Common myeloid progenitor, CD34-positive (primary cell): ENCODE data around the gene MAP3K10.
"Not testable (repeated sequence)": the region's sequence is repeated elsewhere in the genome, so short reads cannot be mapped to it uniquely, and the experiment has no call there.

ENCODE experiments used
- CTCF ChIA-PET: fragments of 350-600 bp; sonication (Branson Sonifier 250); formaldehyde crosslinking; loops from one replicate; lab custom pipeline; 2021; ENCODE audit warnings: antibody characterized with exemption; lab: Charles Lee
- POLR2A ChIA-PET: fragments of 350-600 bp; sonication (Branson Sonifier 250); formaldehyde crosslinking; loops from one replicate; lab custom pipeline; 2021; ENCODE audit warnings: antibody characterized with exemption; lab: Charles Lee
- DNase-seq, 3 donors: peaks; one replicate each; pipeline versions ENCODE4 v3.0.0 to v3.0.0-alpha.2; 2013
- H3K27ac ChIP-seq, 2 experiments: 1 replicate in 1 of 2; 2 replicates in 1 of 2; pipeline ENCODE4 v1.7.0; 2013; ENCODE audit warnings: inconsistent platforms in 2 of 2, low read length in 2 of 2, mild to moderate bottlenecking in 2 of 2, low read depth in 1 of 2, moderate library complexity in 1 of 2; ENCODE audit not compliant: severe bottlenecking in 2 of 2, insufficient read depth in 1 of 2, poor library complexity in 1 of 2
- H3K27me3 ChIP-seq, 5 experiments: replicated peaks in 2 of 5; 1 replicate in 3 of 5; 2 replicates in 2 of 5; pipeline versions ENCODE4 v1.6.1 to v1.7.0; 2013; ENCODE audit warnings: low read length in 4 of 5, mild to moderate bottlenecking in 2 of 5, moderate library complexity in 2 of 5, inconsistent platforms in 1 of 5; ENCODE audit not compliant: insufficient read depth in 5 of 5, control insufficient read depth in 4 of 5
- H3K36me3 ChIP-seq, 4 experiments: 1 replicate in 2 of 4; 2 replicates in 2 of 4; pipeline versions ENCODE4 v1.6.1 to v1.7.0; 2013; ENCODE audit warnings: low read length in 3 of 4, control low read depth in 1 of 4, mild to moderate bottlenecking in 1 of 4; ENCODE audit not compliant: control insufficient read depth in 4 of 4, insufficient read depth in 4 of 4
- H3K4me1 ChIP-seq, 4 experiments: 1 replicate in 3 of 4; 2 replicates in 1 of 4; pipeline versions ENCODE4 v1.6.1 to v1.7.1; 2013; ENCODE audit warnings: low read length in 3 of 4, mild to moderate bottlenecking in 3 of 4, control low read depth in 1 of 4, inconsistent platforms in 1 of 4, moderate library complexity in 1 of 4; ENCODE audit not compliant: control insufficient read depth in 4 of 4, insufficient read depth in 4 of 4; ENCODE audit errors: control extremely low read depth in 1 of 4
- H3K4me3 ChIP-seq, 7 experiments: 1 replicate in 4 of 7; 2 replicates in 3 of 7; pipeline versions ENCODE4 v1.5.1 to v1.7.0; 2013; ENCODE audit warnings: mild to moderate bottlenecking in 7 of 7, low read length in 6 of 7, moderate library complexity in 6 of 7, inconsistent platforms in 2 of 7, low read depth in 2 of 7, control low read depth in 1 of 7; ENCODE audit not compliant: insufficient read depth in 4 of 7, control insufficient read depth in 1 of 7; ENCODE audit errors: extremely low read depth in 1 of 7
- H3K9me3 ChIP-seq, 5 experiments: 1 replicate in 4 of 5; 2 replicates in 1 of 5; pipeline versions ENCODE4 v1.6.1 to v1.7.1; 2013; ENCODE audit warnings: low read length in 4 of 5, mild to moderate bottlenecking in 2 of 5, inconsistent platforms in 1 of 5, low read depth in 1 of 5, moderate library complexity in 1 of 5; ENCODE audit not compliant: control insufficient read depth in 4 of 5, insufficient read depth in 2 of 5; ENCODE audit errors: control extremely low read depth in 1 of 5
- WGBS: methylation state at CpG from one replicate; pipeline ENCODE4 v1.1.5; 2013; ENCODE audit not compliant: insufficient coverage; 5-methylcytosine and 5-hydroxymethylcytosine counted together

MAP3K10 gene

GRCh38 chr19:40216013-40216776, 25.0 kb downstream of the MAP3K10 start:
- DNase-seq: no peak
- H3K27me3 ChIP-seq: peaks cover 4 to 54% (median 27%) of the 10 kb centered on the region in 5 experiments
- ChIA-PET POLR2A (no interaction called here), CTCF (no interaction called here)
- no peak overlapping the region for H3K4me3 ChIP-seq
- H3K4me1 ChIP-seq: peaks cover 0 to 7% (median 0%) of the 10 kb centered on the region in 4 experiments
- 53% methylated on average over 18 of the region's 23 CpGs for WGBS
- H3K36me3 ChIP-seq: peaks cover 0 to 7% (median 3%) of the 10 kb centered on the region in 4 experiments
- H3K9me3 ChIP-seq: no peaks in the 10 kb centered on the region
- no peak overlapping the region for H3K27ac ChIP-seq

- Histone ChIP-seq H3K9me3 (no peaks in the 10 kb centered on the region), H3K36me3 (peaks cover 0 to 7% (median 3%) of the 10 kb centered on the region in 4 experiments), H3K4me3 (no peak overlapping the region), H3K4me1 (peaks cover 0 to 7% (median 0%) of the 10 kb centered on the region in 4 experiments), H3K27ac (no peak overlapping the region), H3K27me3 (peaks cover 4 to 54% (median 27%) of the 10 kb centered on the region in 5 experiments)
- CTCF ChIA-PET: no interaction called here
- 46% methylated on average over 8 of the region's 9 CpGs for WGBS
- POLR2A ChIA-PET: no interaction called here
- no peak for DNase-seq
These were observed 25.5 kb downstream of the MAP3K10 start for GRCh38 chr19:40216777-40217026.

- Histone ChIP-seq H3K36me3 (peaks cover 0 to 3% (median under 1%) of the 10 kb centered on the region in 4 experiments), H3K4me1 (peaks cover 0 to 7% (median 0%) of the 10 kb centered on the region in 4 experiments), H3K27ac (no peak overlapping the region), H3K9me3 (peaks cover 0 to 2% (median 0%) of the 10 kb centered on the region in 5 experiments), H3K4me3 (no peak overlapping the region), H3K27me3 (peaks cover 4 to 56% (median 27%) of the 10 kb centered on the region in 5 experiments)
- ChIA-PET CTCF (interaction anchor here (0.7 to 1.3 kb wide), 5 partner anchors 10 to 102 kb away, joined by 3 read pairs; partner anchors contain the start of gene CCNP), POLR2A (no interaction called here)
- DNase-seq: peak in 2 of 3 donors; percentile 37 to 43
- WGBS: 12% methylated on average over 50 of the region's 54 CpGs
These were observed 26.0 kb downstream of the MAP3K10 start for GRCh38 chr19:40217027-40217810.

GRCh38 chr19:40217934-40218890, 27.0 kb downstream of the MAP3K10 start, which contains the start of gene TTC9B:
Gene TTC9B (minus strand): TSS chr19:40218384. CDS start chr19:40218381, 3 bp downstream.
- 4% methylated on average over 65 of the region's 75 CpGs for WGBS

GRCh38 chr19:40219029-40219428, 27.8 kb downstream of the MAP3K10 start:
- POLR2A ChIA-PET, H3K27ac ChIP-seq, DNase-seq, H3K9me3 ChIP-seq, H3K36me3 ChIP-seq, H3K4me3 ChIP-seq: not testable (repeated sequence)
- 89% methylated on average over 3 of the region's 4 CpGs for WGBS
- Histone ChIP-seq H3K4me1 (peaks cover 0 to 12% (median 4%) of the 10 kb centered on the region in 4 experiments), H3K27me3 (peaks cover 4 to 74% (median 29%) of the 10 kb centered on the region in 5 experiments)
- CTCF ChIA-PET: interaction anchor here (0.8 to 1.3 kb wide), 2 partner anchors 51 to 62 kb away, joined by 3 to 4 read pairs; no protein-coding TSS in a partner anchor

More at GRCh38 chr19:40217934-40218890, 27.0 kb downstream of the MAP3K10 start, which contains the start of gene TTC9B:
- Histone ChIP-seq H3K36me3 (no peaks in the 10 kb centered on the region), H3K27me3 (peaks cover 4 to 66% (median 29%) of the 10 kb centered on the region in 5 experiments), H3K27ac (no peak within 1 kb of the TSS), H3K9me3 (peaks cover 0 to 6% (median 0%) of the 10 kb centered on the region in 5 experiments), H3K4me3 (no peak within 1 kb of the TSS), H3K4me1 (peaks cover 0 to 8% (median under 1%) of the 10 kb centered on the region in 4 experiments)
- DNase-seq: peak; percentile 61 to 82 (median 81)
- POLR2A ChIA-PET: no interaction called here
- CTCF ChIA-PET: interaction anchor here (0.8 to 1.3 kb wide), 7 partner anchors 9 to 103 kb away, joined by 3 to 4 read pairs (median 3); partner anchors contain the start of gene CCNP

- Histone ChIP-seq H3K4me1 (peaks cover 0 to 12% (median 4%) of the 10 kb centered on the region in 4 experiments), H3K4me3 (no peak overlapping the region), H3K36me3 (no peaks in the 10 kb centered on the region), H3K9me3 (peaks cover 0 to 6% (median 0%) of the 10 kb centered on the region in 5 experiments), H3K27ac (no peak overlapping the region), H3K27me3 (peaks cover 4 to 82% (median 35%) of the 10 kb centered on the region in 5 experiments)
- ChIA-PET CTCF (no interaction called here), POLR2A (no interaction called here)
- DNase-seq: peak in 1 of 3 donors; percentile 36
- 55% methylated on average over 8 of the region's 8 CpGs for WGBS
These were observed 28.6 kb downstream of the MAP3K10 start for GRCh38 chr19:40219721-40220276.
